C4-2B (cell line): ENCODE data around the gene TJP3.

ENCODE experiments used
- H3K27ac ChIP-seq: fragments of 450-650 bp; 2 replicates; pipeline ENCODE4 v1.5.1; 2017
- ZFX ChIP-seq: fragments of 450-650 bp; IDR thresholded peaks from 2 replicates; pipeline ENCODE4 v1.6.1; 2017
- TF ChIP-seq, protein P1 (sequence below): fragments of 450-650 bp; conservative IDR thresholded peaks from 2 replicates; pipeline ENCODE4 v1.5.1; 2017; ENCODE audit warnings: mild to moderate bottlenecking

The TJP3 gene

DNA sequence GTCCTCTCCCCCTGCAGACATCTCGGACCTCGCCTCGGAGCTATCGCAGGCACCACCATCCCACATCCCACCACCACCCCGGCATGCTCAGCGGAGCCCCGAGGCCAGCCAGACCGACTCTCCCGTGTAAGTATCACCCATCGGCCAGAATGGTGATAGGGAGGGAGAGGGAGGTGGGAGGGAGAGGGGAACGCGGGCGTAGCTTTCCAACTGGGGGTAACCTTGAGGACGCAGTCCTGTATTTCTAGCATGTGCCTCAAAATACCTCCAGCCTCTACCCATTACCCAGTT lies 26.1 kb downstream of the TJP3 start:
- no peak for TF ChIP-seq ZFX
- TF ChIP-seq, protein P1, sequence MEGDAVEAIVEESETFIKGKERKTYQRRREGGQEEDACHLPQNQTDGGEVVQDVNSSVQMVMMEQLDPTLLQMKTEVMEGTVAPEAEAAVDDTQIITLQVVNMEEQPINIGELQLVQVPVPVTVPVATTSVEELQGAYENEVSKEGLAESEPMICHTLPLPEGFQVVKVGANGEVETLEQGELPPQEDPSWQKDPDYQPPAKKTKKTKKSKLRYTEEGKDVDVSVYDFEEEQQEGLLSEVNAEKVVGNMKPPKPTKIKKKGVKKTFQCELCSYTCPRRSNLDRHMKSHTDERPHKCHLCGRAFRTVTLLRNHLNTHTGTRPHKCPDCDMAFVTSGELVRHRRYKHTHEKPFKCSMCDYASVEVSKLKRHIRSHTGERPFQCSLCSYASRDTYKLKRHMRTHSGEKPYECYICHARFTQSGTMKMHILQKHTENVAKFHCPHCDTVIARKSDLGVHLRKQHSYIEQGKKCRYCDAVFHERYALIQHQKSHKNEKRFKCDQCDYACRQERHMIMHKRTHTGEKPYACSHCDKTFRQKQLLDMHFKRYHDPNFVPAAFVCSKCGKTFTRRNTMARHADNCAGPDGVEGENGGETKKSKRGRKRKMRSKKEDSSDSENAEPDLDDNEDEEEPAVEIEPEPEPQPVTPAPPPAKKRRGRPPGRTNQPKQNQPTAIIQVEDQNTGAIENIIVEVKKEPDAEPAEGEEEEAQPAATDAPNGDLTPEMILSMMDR, result no peak
- H3K27ac ChIP-seq, result no peak overlapping the region

DNA sequence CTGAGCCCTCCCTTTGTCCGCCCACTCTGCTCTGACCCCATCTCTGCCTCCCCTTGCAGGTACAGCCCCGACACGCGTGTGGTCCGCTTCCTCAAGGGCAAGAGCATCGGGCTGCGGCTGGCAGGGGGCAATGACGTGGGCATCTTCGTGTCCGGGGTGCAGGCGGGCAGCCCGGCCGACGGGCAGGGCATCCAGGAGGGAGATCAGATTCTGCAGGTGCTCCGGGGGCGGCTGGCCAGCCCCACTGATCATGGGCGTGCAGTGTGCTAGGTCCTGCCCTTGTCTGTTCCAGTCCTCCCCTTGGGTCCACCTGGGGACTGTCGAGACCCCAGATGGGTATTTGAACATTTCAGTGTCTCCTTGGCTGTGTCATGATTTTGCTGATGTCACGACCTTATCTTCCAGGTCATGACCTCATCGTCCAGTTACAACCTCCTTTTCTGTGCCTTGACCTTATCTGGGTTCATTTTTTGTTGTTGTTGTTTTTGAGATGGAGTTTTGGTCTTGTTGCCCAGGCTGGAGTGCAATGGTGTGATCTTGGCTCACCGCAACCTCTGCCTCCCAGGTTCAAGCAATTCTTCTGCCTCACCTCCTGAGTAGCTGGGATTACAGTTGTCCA lies 28.0 kb downstream of the TJP3 start:
- TF ChIP-seq, protein P1, result no peak
- TF ChIP-seq ZFX, result no peak
- H3K27ac ChIP-seq, result no peak overlapping the region

DNA sequence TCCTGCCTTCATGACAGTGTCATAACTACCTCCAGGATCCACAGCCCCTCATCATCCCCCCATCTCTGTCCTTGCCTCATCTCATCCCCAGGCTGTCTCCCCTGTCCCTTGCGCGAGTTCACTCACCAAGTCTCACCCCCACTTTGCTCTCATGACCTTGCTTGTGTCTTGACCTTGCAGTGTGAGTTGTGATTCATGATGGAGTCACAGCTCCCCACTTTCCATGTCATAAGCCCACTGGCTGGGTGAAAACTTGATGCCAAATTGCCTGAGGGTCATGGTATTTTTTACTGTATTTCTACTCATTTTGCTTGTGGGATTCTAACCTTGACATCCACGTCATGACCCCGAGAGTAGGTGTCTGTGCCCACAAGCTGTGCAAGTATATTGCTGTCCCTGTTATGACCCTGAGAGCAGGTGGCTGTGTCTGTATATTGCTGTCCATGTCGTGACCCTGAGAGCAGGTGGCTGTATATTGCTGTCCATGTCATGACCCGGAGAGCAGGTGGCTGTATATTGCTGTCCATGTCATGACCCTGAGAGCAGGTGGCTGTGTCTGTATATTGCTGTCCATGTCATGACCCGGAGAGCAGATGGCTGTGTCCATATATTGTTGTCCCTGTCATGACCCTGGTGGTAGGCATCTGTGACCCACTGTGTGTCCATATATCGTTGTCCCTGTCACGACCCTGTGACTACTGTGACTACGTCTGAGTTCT lies 29.5 kb downstream of the TJP3 start:
- no peak overlapping the region for H3K27ac ChIP-seq
- no peak for TF ChIP-seq ZFX
- TF ChIP-seq, protein P1, result no peak

DNA sequence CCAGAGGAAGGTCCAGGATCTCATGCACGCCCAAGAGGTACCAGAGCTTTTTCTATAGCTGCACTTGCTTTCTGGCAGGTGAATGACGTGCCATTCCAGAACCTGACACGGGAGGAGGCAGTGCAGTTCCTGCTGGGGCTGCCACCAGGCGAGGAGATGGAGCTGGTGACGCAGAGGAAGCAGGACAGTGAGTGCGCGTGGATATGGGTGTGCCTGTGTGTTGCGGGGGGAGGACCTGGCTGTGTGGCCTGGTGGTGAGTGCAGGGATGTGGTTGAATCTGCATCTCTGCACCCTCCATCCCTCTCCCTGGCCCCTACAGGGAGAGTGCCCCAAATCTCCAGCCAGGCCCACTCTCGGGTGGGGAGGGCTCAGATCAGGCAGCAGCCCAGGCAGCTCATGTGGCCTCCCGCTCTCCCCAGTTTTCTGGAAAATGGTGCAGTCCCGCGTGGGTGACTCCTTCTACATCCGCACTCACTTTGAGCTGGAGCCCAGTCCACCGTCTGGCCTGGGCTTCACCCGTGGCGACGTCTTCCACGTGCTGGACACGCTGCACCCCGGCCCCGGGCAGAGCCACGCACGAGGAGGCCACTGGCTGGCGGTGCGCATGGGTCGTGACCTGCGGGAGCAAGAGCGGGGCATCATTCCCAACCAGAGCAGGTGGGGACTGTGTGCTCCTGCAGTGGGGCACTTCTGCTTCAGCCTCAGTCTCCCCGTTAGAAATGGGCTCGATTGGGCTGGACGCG lies 30.5 kb downstream of the TJP3 start:
- no peak overlapping the region for H3K27ac ChIP-seq
- TF ChIP-seq ZFX, result no peak

DNA sequence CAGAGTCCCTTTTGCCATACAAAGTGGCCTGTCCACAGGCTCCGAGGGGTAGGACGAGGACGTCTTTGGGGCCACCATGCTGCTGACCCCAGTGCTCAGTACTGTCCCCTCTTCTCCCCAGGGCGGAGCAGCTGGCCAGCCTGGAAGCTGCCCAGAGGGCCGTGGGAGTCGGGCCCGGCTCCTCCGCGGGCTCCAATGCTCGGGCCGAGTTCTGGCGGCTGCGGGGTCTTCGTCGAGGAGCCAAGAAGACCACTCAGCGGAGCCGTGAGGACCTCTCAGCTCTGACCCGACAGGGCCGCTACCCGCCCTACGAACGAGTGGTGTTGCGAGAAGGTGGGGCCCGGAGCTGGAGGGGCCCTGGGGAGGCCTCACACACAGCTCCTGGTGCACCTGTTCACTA lies 32.2 kb downstream of the TJP3 start:
- no peak overlapping the region for H3K27ac ChIP-seq
- TF ChIP-seq, protein P1, result no peak
- no peak for TF ChIP-seq ZFX

DNA sequence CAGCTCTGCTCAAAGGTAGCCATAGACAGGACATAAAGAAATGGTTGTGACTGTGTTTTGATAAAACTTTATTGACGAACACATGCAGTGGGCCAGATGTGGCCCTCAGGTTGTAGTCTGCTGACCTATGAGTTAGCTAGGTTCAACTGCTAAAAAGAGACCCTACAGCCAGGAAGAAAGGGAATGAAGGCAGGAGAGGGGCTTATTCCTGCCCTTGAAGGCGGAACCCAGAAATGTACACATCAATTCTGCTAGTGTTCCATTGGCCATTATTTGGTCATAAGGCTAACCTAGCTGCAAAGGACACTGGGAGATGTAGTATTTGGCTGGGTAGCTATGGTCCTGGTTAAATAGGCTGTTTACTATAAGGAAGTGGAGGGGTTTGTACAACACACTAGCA lies 35.3 kb downstream of the TJP3 start:
- no peak for TF ChIP-seq ZFX
- TF ChIP-seq, protein P1, result no peak
- no peak overlapping the region for H3K27ac ChIP-seq

DNA sequence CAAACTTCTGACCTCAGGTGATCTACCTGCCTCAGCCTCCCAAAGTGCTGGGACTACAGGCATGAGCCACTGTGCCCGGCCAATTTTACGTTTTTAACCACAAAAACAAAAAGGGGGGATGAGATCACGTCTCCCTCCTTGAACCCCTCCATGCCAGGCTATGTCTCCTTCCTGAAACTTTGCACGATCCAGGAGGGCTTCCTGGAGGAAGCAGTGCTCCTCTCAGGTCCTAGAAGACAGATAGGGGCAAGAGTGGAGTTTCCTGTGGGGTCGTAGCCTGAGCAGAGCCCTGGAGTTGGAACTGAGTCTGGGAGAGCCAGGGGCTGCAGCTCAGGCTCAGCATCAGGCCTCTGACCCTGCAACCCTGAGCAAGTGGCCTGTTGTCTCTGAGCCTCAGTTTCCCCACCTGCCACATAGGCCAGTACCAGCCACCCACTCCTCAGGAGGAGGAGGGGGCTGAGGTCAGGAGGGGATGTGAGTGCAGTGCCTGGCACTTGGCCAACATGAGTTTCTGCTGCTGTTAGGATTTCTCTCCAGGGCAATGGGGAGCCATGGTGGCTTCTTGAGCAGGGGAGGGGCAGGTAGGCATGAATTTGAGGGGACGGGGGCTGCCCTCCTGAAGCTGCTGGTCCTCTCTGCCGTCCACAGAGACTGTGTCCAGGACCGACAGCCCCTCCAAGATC lies 37.3 kb downstream of the TJP3 start:
- H3K27ac ChIP-seq, result no peak overlapping the region
- TF ChIP-seq, protein P1, result no peak
- no peak for TF ChIP-seq ZFX
